LoVo (cell line): ENCODE measurements around the gene ANKH.
"Not testable (repeated sequence)": the region's sequence is repeated elsewhere in the genome, so short reads cannot be mapped to it uniquely, and the experiment has no call there.

Experiments
- DNase-seq: peaks from one replicate; pipeline ENCODE4 v3.0.0-alpha.2; 2016; ENCODE audit warnings: low spot score

The ANKH gene

DNA sequence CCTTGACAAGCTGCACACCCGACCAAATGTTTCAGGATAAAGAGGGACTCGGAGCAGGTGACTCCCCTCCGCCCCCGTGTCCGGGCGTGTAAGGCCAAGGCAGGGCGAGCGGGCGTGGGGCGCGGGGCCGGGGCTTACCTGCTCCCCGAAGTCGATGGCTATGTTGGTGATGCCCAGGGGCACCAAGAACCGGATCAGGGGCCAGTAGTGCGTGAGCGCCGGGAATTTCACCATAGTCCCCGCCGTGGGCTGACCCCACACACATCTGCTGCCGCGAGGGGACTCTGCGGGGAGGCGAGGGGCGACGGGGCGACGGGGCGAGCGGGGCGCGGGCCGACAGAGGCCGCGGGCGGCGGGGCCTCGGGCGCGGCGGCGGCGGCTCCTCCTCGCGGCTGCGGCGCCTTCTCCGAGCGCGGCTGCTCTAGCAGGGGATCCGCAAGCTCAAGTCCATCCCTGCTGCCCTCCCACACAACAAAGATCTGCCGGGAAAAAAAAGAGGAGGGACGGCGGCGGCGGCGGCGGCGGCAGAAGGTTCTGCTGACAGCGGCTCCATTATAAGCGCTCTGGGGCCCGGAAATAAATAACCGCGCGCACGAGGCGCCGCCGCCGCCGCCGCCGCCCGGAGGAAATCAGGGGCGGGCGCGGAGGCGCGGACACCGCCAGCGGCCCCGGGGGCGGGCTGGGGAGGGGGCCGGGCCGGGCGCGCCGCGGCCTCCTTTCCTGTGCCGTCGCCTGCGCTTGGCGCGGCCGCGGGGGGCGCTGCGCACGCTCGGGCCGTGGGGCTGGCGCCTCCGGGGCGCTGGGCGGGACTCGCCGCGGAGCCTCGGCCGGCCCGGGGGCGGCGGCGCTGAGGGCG is at the start of gene ANKH:
ANKH (minus strand) TSS at position 565 of the 856 bp plus-strand sequence; CDS start at position 234, 331 bp downstream.
- peak; percentile 89 for DNase-seq

DNA sequence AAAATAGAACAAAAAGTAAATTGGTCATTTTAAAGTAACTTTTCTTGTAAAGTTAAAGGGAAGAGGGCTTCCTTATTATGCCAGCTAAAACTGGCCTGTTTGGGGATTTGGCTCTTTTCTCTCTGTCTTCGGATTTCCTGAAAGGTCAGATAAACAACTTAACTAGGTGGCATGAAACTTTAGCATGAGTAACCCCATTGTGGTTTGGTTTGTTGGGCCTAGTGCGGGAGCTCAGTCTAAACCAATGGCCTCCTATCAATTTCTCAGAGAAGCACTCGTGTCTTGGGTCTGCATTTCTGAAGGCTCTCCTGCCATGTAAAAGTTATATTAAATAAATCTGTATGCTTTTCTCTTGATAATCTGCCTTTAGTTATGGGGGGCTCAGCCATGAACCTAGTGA is 48.5 kb upstream of the ANKH start:
- no peak for DNase-seq

DNA sequence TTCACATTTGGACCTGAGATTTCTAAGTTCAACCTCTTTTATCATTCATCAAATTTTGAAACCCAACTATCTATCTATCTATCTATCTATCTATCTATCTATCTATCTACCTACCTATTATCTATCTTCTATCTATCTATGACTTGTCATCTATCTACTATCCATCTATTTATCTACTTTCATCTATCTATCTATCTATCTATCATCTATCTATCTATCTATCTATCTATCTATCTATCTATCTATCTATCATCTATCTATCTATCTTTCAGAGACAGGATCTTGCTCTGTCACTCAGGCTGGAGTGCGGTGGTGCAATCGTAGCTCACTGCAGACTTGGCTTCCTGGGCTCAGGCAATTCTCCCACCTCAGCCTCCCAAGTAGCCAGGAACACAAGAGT is 47.5 kb upstream of the ANKH start:
- DNase-seq = not testable (repeated sequence)

DNA sequence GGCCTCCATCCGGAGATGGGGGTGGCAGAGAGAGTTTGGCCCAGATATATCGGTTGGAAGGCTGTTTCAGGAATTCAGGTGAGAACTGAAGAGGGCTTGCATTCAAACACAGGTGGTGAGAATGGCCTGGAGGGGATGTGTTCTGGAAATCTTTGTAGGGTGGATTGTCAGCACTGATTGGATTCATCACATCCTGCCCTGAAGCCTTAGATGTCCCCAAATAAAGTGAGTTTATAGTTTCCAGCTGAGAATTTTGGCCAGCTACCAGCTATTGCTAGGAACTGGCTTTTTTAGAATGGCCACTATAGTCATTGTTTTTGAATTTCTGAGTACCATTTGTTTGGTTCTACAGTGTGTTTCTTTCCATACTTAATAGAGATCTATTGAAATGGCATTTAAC is 46.1 kb upstream of the ANKH start:
- no peak for DNase-seq

DNA sequence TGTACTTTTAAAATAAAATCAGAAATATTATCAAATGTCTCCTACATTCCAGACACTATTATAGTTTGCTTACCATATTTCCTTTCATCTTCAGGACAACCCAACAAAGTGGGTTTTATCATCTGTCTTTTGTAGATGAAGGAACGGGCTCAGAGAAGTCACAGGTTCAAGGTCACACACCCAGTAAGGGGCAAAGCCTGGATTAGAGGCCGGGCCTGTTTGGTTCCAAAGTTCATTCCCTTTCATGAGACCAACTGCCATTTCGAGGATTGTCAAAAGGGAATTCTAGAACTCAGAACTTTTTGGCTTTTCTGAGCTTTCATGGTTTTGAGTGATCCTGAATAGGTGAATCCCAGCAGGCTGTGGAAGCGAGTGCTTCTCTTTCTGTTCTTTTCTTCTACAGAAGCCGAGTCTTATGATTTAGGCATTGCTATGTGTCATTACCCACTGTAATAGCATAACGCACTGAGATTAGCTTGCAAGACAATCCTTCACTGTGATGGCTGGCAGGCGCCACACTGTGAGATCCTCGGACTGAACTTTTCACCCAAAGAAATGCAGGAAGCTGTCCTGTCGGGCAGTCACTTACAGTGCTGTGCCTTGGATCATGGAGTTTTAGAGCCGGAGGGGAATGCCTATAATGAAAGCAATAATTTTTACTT is 43.8 kb upstream of the ANKH start:
- no peak for DNase-seq

DNA sequence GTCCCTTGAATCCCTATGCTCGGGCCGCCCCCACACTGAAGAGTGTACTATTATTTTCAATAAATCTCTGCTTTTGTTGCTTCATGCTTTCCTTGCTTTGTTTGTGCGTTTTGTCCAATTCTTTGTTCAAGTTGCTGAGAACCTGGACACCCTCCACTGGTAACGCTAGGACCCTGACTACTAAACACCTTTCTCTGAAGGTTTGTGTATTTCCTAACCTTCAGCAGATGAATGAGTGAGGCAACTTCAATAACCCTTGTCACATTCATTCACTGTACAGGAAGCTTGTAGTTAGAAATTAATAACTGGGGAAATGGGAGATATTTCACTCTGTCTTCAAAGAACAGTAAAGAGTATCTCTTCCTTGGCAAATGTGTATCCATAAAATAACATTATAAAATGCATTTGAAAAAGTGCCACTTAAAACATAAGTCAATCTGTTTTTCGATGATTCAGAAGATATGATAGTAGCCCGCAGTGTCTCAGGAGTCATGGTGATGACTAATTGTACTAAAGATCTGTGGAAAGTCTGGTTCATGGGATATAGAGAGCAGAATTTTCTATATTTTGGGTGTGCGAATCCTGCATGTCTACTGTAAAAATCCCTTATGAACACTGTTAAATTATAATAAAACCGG is 43.2 kb upstream of the ANKH start:
- DNase-seq = peak; percentile 24

DNA sequence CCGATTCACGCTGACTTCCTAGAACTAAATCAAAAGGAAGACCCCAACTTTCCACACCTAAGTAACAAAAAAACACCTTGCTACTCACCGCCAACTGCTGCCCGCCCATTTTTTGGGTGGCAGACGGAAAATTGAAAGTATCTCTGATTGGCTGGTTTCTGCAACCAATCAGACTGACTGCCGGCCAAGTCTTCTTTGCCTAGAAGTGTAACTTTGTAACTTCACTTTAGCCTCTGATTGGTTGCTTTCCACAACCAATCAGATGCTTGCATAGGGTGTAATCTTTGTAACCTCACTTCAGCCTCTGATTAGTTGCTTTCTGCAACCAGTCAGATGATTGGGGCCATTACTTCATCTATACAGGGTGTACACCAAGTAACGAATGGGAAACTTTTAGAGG is 42.6 kb upstream of the ANKH start:
- no peak for DNase-seq

DNA sequence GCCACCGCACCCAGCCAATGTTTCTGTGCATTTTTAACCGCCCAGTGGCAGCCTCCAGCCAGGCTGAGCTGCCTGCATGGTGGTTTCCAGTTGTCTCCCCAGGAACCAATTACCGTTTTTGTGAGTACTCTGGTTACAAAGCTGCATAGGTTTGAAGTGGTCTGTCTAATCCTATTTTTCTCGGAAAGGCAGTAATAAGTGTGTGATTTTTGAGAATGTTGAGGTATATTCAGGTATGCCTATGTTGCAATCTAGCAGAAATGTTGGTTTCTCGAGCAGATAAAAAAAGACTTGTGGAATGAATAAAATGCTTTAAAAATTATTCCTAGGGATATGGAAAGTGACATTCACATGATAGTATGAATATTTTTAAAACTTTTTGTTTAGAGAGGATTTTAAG is 41.5 kb upstream of the ANKH start:
- no peak for DNase-seq

DNA sequence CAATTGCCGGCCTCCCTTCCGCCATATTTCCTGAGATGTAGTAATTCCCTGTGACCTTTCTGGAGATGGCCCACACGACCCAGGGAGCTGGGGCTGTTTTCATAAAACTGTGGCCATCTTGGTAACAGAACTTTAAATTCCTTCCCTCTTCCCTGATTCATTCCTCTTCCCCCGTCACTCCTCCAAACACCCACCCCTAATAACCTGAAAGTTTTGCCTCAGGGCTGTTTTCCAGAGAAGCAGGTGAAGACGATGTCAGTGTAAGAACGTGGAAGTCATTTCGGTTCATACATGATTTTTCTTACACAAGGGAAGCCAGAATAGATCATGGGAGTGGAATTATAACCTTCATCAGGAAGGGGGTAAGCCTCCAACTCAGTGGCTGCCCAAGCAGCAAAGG is 40.6 kb upstream of the ANKH start:
- no peak for DNase-seq

DNA sequence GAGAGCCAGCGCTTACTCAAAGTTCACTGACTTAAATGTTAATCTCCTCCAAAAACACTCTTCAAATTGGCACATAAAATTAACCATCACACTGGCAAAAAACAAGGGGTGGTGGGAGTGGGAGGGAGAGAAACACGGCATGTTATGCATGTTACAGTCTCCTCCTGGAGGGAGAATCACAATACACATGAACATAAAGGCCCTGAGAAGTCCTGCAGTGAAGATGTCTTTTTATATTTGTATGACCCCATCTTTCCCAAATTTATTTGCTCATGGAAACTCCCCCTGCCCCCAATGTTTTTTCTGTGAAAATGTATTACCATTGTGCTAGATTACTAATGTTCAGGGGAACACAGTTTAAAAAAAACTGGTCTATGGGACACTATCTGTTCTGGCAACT is 37.8 kb upstream of the ANKH start:
- no peak for DNase-seq

DNA sequence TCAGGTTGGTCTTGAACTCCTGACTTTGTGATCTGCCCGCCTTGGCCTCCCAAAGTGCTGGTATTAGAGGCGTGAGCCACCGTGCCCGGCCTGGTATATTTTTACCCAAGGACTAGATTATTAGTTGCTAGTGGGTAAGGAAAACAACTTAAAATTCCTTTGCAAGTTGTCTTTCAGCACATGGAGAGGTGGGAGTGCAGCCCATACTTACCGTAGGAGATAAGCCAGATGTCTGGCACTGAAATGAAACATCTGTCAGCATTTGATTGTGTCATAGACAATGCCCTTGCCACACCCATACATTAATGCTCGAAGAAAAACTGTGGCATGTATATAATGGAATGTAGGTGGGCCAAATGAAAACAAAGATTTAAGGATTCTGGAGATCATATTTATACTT is 36.6 kb upstream of the ANKH start:
- DNase-seq = no peak

DNA sequence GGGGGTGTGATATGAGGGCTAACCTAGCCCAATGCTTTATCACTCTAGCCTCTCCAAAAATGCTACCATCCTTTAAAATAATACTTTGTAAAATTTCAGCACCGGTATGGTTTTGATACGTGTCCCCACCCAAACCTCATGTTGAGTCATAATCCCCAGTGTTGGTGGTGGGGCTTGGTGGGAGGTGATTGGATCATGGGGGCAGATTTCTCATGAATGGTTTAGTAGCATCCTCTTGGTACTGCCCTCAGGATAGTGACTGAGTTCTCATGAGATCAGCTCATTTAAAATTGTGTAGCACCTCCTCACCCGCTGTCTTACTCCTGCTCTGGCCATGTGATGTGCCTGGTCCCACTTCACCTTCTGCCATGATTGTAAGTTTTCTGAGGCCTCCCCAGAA is 35.0 kb upstream of the ANKH start:
- no peak for DNase-seq

DNA sequence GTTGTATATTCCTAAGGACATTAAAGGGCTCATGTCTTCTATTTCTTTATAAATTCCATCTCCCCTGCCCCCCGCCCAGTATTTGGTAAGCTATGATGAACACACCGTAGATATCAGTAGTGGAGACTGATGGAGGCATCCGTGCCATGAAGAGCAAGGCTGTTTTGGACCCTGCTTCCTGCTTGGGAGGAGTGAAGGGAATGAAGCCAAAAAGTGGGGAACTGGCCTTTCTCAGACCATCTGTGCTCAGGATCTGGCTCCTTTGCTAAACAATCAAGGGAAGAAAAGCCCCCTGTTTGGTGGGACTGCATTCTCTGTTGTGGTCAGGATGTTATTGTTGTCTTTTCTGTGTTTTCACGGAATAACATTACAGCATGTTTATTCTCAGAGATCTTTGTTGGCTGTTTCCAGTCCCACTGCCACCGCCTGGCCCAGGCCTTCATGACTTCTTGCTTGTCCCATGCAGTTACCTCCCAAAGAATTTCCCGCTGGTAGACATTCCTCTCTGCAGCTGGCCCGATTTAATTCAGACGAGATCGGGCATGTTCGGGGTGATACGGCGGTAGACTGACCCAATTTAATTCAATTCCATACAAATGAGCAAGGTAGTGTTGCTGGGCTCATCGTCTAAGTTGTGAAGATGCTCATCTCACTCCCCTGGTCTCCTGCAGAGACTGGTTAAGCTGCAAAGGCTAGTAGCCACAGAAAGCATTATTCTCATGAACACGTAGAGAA is 31.4 kb upstream of the ANKH start:
- DNase-seq = no peak

DNA sequence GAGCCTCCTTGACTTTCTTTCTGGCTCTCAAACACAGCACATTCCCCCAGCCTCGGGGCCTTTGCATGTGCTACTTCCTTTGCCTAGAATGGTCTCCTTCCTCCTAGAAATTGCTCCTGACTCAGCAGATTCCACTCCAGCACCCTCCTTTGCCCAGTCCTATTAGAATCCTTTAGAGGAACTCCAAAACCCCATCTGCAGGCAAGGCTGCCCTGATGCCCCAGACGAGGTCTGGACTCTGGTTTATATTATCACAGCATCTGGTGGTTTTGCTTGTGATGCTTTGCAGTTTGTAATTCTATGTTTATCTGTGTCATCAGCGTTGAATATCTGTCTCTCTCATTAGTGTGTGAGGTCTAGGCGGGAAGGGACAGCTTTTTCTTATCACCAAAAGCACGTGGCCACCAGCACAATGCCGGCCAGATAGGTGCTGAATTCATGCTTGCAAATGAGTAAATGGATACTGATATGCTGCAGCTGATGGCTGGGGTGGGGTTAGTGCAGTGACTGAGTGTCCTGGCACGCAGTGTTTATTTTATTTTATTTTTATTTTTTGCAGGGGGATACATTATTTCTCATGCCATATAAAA is 30.0 kb upstream of the ANKH start:
- DNase-seq = no peak

DNA sequence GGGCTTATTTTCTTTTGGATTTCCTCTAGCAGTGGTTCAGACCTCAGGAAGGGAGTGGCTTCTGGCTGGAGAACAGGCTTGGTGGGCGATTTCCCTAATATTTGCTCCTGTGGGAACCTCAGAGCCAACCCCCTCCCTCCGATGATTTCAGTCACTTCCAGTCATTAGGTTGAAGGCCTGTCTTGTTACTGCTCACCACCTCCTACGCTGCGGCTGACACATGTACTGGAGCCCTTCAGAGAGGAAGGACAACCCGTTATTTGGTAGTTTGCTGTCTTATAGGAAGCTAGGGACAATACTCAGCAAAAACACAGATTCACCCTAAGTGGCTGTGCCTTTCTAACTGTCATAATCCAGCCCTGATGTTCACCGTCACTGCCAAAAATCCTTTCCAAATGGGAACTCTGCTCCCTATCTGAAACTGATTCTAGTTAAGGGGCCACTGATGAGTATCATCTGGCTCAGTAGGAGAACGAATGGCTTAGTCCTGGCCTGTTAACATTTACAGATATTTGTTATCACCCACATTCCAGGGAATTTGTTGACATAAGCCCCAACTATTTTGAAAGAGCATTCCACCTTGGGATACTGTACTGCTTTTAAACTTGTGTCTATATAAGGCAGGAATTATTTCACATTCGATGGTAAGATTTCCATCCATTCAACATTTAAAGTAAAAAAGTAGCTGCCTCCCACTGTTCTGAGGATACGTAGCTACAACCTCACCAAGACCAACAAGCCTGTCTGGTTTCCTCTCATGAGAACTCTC is 29.3 kb upstream of the ANKH start:
- DNase-seq = no peak

DNA sequence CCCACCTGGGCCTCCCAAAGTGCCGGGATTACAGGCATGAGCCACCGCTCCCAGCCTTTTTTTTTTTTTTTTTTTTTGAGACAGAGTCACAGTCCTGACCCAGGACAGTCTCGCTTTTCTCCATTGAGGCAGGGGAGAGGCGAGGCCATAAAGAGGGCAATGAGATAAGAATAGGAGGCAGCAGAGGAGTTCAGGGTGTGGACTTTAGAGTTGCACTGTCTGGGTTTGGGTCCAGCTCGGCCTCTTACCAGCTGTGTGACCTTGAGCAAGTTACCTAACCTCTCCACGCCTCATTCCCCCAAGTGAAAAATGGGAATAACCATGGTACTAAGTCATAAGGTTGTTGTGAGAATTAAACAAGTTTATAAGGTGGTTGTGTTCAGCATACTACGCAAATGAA is 24.6 kb upstream of the ANKH start:
- no peak for DNase-seq

DNA sequence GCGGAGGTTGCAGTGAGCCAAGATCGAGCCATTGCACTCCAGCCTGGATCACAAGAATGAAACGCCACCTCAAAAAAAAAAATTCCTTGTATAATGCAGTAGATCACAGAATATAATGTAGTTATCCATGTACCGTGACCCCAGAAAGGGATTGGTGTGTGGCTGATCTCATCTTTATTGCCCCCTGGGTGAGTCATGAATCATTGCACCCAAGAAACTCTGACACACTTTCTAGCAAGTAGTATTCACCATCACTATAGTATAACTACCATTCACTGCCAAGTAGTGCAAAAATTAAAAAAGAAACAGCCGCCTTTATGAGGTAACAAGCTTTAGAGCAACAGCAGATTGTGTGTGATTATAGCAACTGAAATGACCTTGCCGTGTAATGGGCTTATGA is 23.7 kb upstream of the ANKH start:
- DNase-seq = peak; percentile 84

DNA sequence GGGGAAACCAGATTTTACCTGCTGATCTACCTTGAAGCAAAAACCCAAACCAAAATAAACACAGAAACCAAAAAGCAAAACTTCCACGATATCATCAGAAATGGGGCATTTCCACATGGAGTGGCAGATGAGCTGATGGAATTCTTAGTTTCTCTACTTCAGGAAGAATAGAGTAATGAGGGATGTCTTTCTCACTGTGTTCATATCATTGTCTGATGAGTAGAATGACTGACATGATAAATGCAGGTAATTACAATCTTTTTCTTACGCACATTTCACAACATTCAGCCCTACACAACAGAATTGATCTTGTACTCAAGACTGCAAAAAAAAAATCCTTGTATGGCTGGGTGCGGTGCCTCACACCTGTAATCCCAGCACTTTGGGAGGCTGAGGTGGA is 23.2 kb upstream of the ANKH start:
- DNase-seq = no peak

DNA sequence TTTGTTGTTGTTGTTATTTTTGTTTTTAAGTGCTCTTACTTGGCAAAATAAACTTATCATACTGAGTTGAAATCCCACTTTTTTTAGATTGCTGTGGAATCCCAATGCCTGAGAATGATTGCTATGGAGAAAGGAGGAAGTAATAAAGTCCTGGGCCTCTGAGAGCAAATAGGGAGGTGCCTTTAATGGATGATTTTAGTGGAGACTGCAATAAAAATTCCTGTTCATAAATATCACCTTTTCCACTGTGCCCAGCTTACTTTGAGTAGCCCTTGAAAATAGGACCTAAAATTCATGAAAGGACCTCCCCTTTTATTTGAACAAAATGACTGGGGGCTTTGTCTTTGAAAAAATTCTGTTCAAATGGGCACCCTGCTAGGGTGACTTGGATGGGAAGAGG is 21.8 kb upstream of the ANKH start:
- DNase-seq = peak; percentile 81

DNA sequence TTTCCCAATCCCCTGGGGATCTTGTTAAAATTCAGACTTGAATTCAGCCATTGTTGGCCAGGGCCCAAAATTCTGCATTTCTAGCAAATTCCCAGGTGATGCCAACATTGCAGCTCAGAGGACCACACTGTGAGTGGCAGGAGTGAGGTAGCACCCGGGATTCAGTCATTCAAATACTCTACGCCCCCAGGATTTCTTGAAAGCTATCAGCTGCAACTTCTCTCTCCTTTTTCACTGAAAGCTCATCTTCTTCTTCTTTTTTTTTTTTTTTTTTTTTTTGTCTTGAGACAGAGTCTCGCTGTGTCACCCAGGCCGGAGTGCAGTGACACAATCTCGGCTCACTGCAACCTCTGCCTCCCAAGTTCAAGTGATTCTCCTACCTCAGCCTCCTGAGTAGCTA is 19.3 kb upstream of the ANKH start:
- no peak for DNase-seq

DNA sequence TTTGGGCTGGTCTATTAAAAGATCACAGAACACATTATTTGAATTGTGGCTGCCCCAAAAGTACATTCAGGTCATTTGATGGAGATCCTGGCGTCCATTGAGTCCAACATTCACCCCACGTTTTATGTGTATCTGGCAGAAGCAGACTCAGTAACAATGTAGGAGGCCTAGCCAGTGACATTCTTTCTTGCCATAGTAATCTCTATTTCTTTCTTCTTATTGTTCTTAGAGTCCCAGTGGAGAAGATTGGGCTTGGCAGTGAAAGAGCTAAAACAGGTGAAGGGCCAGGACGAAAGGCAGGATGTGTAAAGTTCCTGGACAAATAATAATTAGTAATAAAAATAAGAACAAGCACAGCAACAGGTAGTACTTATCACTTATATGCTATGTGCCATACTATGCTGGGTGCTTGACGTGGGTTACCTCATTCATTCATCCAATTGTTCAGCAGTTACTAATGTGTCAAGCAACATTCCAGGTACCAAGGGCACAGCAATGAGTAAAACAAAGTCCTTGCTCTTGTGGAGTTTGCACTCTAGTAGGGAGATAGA is 12.6 kb upstream of the ANKH start:
- no peak for DNase-seq
